H1 (cell line): ENCODE data around the gene RASGEF1C. TPM values are rescaled to one million over a fixed set of nuclear protein-coding genes. Genes with fewer than 3 reads are reported as not detected.

ENCODE experiments used
- CTCF ChIA-PET: fragments of 300-600 bp; sonication (Branson Sonifier 250); formaldehyde crosslinking; loops from one replicate; lab custom pipeline; 2021; ENCODE audit not compliant: partially characterized antibody; lab: Charles Lee
- POLR2A ChIA-PET: fragments of 300-600 bp; sonication (Branson Sonifier 250); formaldehyde crosslinking; loops from one replicate; lab custom pipeline; 2021; ENCODE audit warnings: inconsistent platforms; ENCODE audit not compliant: partially characterized antibody; lab: Charles Lee
- DNase-seq, 2 experiments: peaks; one replicate each; pipeline versions ENCODE4 v3.0.0 to v3.0.0-alpha.2; 2010 to 2022; ENCODE audit warnings: low spot score in 2 of 2, low read depth in 1 of 2, mixed read lengths in 1 of 2
- FAIRE-seq: peaks from 2 replicates; lab custom pipeline; 2011; peaks lifted over from hg19 to GRCh38; lab: Jason Lieb, UNC
- H2AFZ ChIP-seq: 2 replicates; pipeline ENCODE4 v1.8.1; 2012; ENCODE audit warnings: low read length, inconsistent platforms
- H2AK5ac ChIP-seq: 2 replicates; pipeline ENCODE4 v1.6.1; 2013; ENCODE audit warnings: low read depth, low read length
- H2BK120ac ChIP-seq: replicated peaks from 2 replicates; pipeline ENCODE3; 2013; ENCODE audit warnings: low read depth, low read length, inconsistent platforms
- H2BK12ac ChIP-seq: 2 replicates; pipeline ENCODE4 v1.6.1; 2013; ENCODE audit warnings: low read depth, low read length
- H2BK15ac ChIP-seq: 2 replicates; pipeline ENCODE4 v1.6.1; 2013; ENCODE audit warnings: low read length
- H2BK20ac ChIP-seq: 2 replicates; pipeline ENCODE4 v1.6.1; 2013; ENCODE audit warnings: low read length
- H2BK5ac ChIP-seq: 2 replicates; pipeline ENCODE4 v1.6.1; 2013; ENCODE audit warnings: low read depth, low read length
- H3K14ac ChIP-seq: 2 replicates; pipeline ENCODE4 v1.6.1; 2013; ENCODE audit warnings: inconsistent platforms; ENCODE audit not compliant: insufficient read length
- H3K18ac ChIP-seq: 2 replicates; pipeline ENCODE4 v1.6.1; 2013; ENCODE audit warnings: low read length; ENCODE audit errors: extremely low read depth
- H3K23ac ChIP-seq: 2 replicates; pipeline ENCODE4 v1.6.1; 2013; ENCODE audit warnings: inconsistent platforms; ENCODE audit not compliant: insufficient read length
- H3K23me2 ChIP-seq: 2 replicates; pipeline ENCODE4 v1.6.1; 2013; ENCODE audit warnings: low read depth, low read length
- H3K27ac ChIP-seq: 2 replicates; pipeline ENCODE4 v1.6.1; 2011; ENCODE audit warnings: low read depth, low read length, inconsistent platforms
- H3K27me3 ChIP-seq, 4 experiments: replicated peaks in 1 of 4; 1 replicate in 1 of 4; 2 replicates in 3 of 4; pipeline versions ENCODE4 v1.6.1 to v1.8.1; 2011 to 2013; ENCODE audit warnings: low read length in 3 of 4, mild to moderate bottlenecking in 3 of 4, inconsistent platforms in 2 of 4, mixed read lengths in 2 of 4, moderate library complexity in 1 of 4; ENCODE audit not compliant: control insufficient read depth in 3 of 4, insufficient read depth in 3 of 4; ENCODE audit errors: extremely low read depth in 1 of 4
- H3K36me3 ChIP-seq, 4 experiments: 2 replicates each; pipeline versions ENCODE4 v1.6.1 to v1.8.1; 2011 to 2013; ENCODE audit warnings: mild to moderate bottlenecking in 4 of 4, low read length in 3 of 4, moderate library complexity in 2 of 4, control low read depth in 1 of 4, inconsistent platforms in 1 of 4; ENCODE audit not compliant: insufficient read depth in 4 of 4, control insufficient read depth in 2 of 4
- H3K4ac ChIP-seq: replicated peaks from 2 replicates; pipeline ENCODE3; 2013; ENCODE audit warnings: low read length, low read depth, mixed read lengths, inconsistent platforms; ENCODE audit not compliant: insufficient read length
- H3K4me1 ChIP-seq, 4 experiments: replicated peaks in 1 of 4; 1 replicate in 1 of 4; 2 replicates in 3 of 4; pipeline versions ENCODE4 v1.6.1 to v1.8.1; 2011 to 2013; ENCODE audit warnings: low read length in 3 of 4, inconsistent platforms in 2 of 4, mixed read lengths in 1 of 4; ENCODE audit not compliant: insufficient read depth in 4 of 4, control insufficient read depth in 3 of 4
- H3K4me2 ChIP-seq, 2 experiments: 2 replicates each; pipeline versions ENCODE4 v1.6.1 to v1.8.1; 2011 to 2013; ENCODE audit warnings: low read depth in 2 of 2, low read length in 2 of 2, control low read depth in 1 of 2, inconsistent platforms in 1 of 2, mild to moderate bottlenecking in 1 of 2; ENCODE audit not compliant: insufficient read depth in 1 of 2
- H3K4me3 ChIP-seq, 4 experiments: fragments of 200-600, 300-600 bp in 1 of 4; sonication (generic), shearing (Covaris generic), sonication (Bioruptor Twin) in 1 of 4; 2 replicates each; pipeline versions ENCODE4 v1.5.1 to v1.8.1; 2011 to 2016; ENCODE audit warnings: low read length in 4 of 4, low read depth in 3 of 4, control low read depth in 2 of 4, inconsistent platforms in 2 of 4, mild to moderate bottlenecking in 2 of 4, mixed read lengths in 1 of 4, moderate library complexity in 1 of 4; ENCODE audit not compliant: insufficient read depth in 2 of 4; ENCODE audit errors: extremely low read depth in 1 of 4
- H3K56ac ChIP-seq: replicated peaks from 2 replicates; pipeline ENCODE3; 2013; ENCODE audit warnings: low read depth, mild to moderate bottlenecking, mixed read lengths, low read length, inconsistent platforms; ENCODE audit not compliant: insufficient read length
- H3K79me1 ChIP-seq: 2 replicates; pipeline ENCODE4 v1.6.1; 2013; ENCODE audit warnings: low read depth, low read length, control low read depth
- H3K79me2 ChIP-seq, 2 experiments: 2 replicates each; pipeline versions ENCODE4 v1.6.1 to v1.8.1; 2012 to 2013; ENCODE audit warnings: low read length in 2 of 2, mild to moderate bottlenecking in 2 of 2, inconsistent platforms in 1 of 2; ENCODE audit not compliant: insufficient read depth in 2 of 2, control insufficient read depth in 1 of 2
- H3K9ac ChIP-seq, 4 experiments: replicated peaks in 1 of 4; 1 replicate in 1 of 4; 2 replicates in 3 of 4; pipeline versions ENCODE4 v1.6.1 to v1.8.1; 2011 to 2013; ENCODE audit warnings: low read depth in 3 of 4, low read length in 3 of 4, control low read depth in 2 of 4, mild to moderate bottlenecking in 2 of 4, moderate library complexity in 2 of 4, inconsistent platforms in 1 of 4; ENCODE audit errors: extremely low read depth in 1 of 4
- H3K9me3 ChIP-seq, 2 experiments: 2 replicates each; pipeline versions ENCODE4 v1.6.1 to v1.8.1; 2012 to 2013; ENCODE audit warnings: mild to moderate bottlenecking in 2 of 2, moderate library complexity in 2 of 2, control low read depth in 1 of 2, inconsistent platforms in 1 of 2, low read depth in 1 of 2, low read length in 1 of 2, mixed read lengths in 1 of 2; ENCODE audit not compliant: insufficient read depth in 2 of 2
- H4K20me1 ChIP-seq, 2 experiments: replicated peaks in 1 of 2; 2 replicates each; pipeline versions ENCODE3 to v1.8.1; 2011 to 2013; ENCODE audit warnings: inconsistent platforms in 2 of 2, low read length in 2 of 2, mild to moderate bottlenecking in 1 of 2; ENCODE audit not compliant: insufficient read depth in 2 of 2, control insufficient read depth in 1 of 2
- H4K5ac ChIP-seq: 2 replicates; pipeline ENCODE4 v1.6.1; 2013; ENCODE audit warnings: low read length, low read depth, mixed read lengths, inconsistent platforms; ENCODE audit not compliant: insufficient read length
- H4K8ac ChIP-seq: 2 replicates; pipeline ENCODE4 v1.8.0; 2013; ENCODE audit warnings: mild to moderate bottlenecking, moderate library complexity, low read length, inconsistent platforms; ENCODE audit not compliant: insufficient read depth; ENCODE audit errors: extremely low read depth
- H4K91ac ChIP-seq: replicated peaks from 2 replicates; pipeline ENCODE3; 2013; ENCODE audit warnings: low read length, mixed read lengths, inconsistent platforms; ENCODE audit not compliant: insufficient read length
- POLR2AphosphoS5 ChIP-seq: IDR thresholded peaks from 2 replicates; pipeline ENCODE4 v1.6.1; 2011; ENCODE audit warnings: low read depth, low read length
- SP1 ChIP-seq: IDR thresholded peaks from 2 replicates; pipeline ENCODE4 v1.6.1; 2011; ENCODE audit warnings: low read depth, low read length
- YY1 ChIP-seq: IDR thresholded peaks from 2 replicates; pipeline ENCODE4 v1.6.1; 2011; ENCODE audit warnings: low read depth, mild to moderate bottlenecking, low read length
- WGBS, 2 experiments: shearing (Covaris generic) in 1 of 2; methylation state at CpG; one replicate each; pipeline versions ENCODE4 v1.1.6 to v1.1.7; 2013 to 2015; ENCODE audit warnings: low lambda C conversion rate in 2 of 2, mixed read lengths in 2 of 2, inconsistent platforms in 1 of 2, low coverage in 1 of 2, missing lambda C conversion rate in 1 of 2; ENCODE audit not compliant: insufficient replicate concordance in 2 of 2, insufficient coverage in 1 of 2, insufficient read length in 1 of 2; ENCODE audit errors: extremely low coverage in 1 of 2, missing lambda C conversion rate in 1 of 2; 5-methylcytosine and 5-hydroxymethylcytosine counted together
- polyA plus RNA-seq, 7 experiments: library from polyadenylated mRNA; depleted of rRNA in 3 of 7; stranded (reverse) in 5 of 7; unstranded in 2 of 7; fragments of >200 nt in 5 of 7; fragments of 200-250 nt in 2 of 7; gene quantifications; 1 replicate in 5 of 7; 2 replicates in 1 of 7; 4 replicates in 1 of 7; pipeline versions ENCODE4 v1.2.1 to v1.2.3, GENCODE V29; 2011 to 2013; ENCODE audit warnings: missing spikeins in 2 of 7, mixed read lengths in 2 of 7
- total RNA-seq: library from RNA; stranded (reverse); fragmentation: NEBNext Ultra II Directional; extraction: Animal tissue kit (Norgen Biotek cat#: 25700); gene quantifications from 2 replicates; pipeline ENCODE4 v1.2.1, GENCODE V29; 2021

The RASGEF1C gene
- total and polyA plus RNA-seq, 2 of the 8 experiments (the other 6 are each of a cell fraction or from before 2014, with no cell fraction given), result 0.26 to 0.61 TPM

DNA sequence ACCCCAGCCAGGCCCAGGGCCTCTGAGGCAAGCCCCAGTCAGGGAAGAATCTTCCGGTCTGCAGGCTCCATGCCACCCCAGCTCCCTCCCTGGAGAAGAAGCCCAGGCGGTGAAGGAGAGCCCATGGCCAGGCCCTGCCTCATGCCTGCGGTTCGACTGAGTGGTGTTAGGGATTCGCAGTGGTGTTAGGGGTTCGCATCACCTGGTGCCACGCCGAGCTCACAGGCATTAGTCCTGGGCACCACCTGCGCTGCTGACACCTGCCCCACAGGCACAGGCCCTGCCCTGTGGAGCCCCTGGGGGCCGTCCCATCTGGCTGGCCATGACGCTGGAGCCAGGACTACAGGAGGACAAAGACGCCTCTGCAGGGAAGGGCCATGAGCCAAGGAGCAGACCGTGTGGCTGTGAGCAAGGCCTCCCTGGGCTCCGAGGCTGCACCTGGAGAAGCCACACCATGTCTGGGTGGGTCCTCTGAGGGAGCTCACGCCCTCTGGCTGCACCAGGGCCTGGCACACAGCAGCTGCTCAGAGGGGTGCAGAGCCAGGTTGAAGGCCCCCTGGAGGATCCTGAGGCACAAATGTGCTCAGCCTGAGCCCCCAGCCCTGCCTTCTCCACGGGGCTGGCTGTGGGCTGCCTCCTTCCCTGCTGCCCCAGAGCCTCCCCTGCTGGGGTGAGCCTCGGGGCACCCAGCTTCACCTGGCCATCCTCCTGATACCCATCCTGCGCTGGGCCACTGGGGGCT, 109.8 kb downstream of the RASGEF1C start:
- Histone ChIP-seq H3K4me1 (no peaks in the 10 kb centered on the region), H3K14ac (no peak overlapping the region), H3K36me3 (no peaks in the 10 kb centered on the region), H3K27ac (no peak overlapping the region), H2BK15ac (no peak overlapping the region), H4K20me1 (no peaks in the 10 kb centered on the region), H4K5ac (no peak overlapping the region), H4K91ac (no peak overlapping the region), H3K9me3 (0 out of 4 replicates have a peak, but pooled peaks cover 0 to 3% of the 10 kb centered on the region in 2 experiments), H4K8ac (no peak overlapping the region; the same call in 1 of the 2 replicates), H3K56ac (no peak overlapping the region), H3K4ac (no peak overlapping the region), H2AFZ (no peak overlapping the region), H2BK120ac (no peak overlapping the region), H2BK12ac (no peak overlapping the region), H3K4me3 (no peak overlapping the region), H3K23me2 (no peaks in the 10 kb centered on the region), H3K79me1 (no peaks in the 10 kb centered on the region), H3K79me2 (no peaks in the 10 kb centered on the region), H3K23ac (no peak overlapping the region), H3K4me2 (no peak overlapping the region), H2AK5ac (no peak overlapping the region), H3K18ac (no peak overlapping the region; the same call in 1 of the 2 replicates), H3K9ac (no peak overlapping the region), H2BK20ac (no peak overlapping the region), H3K27me3 (no peaks in the 10 kb centered on the region), H2BK5ac (no peak overlapping the region)
- POLR2A ChIA-PET, result interaction anchor here (1.6 kb wide), 1 partner anchor 16 kb away, joined by 4 read pairs; no protein-coding TSS in a partner anchor
- DNase-seq, result no peak
- 90% methylated on average over 17 of the region's 18 CpGs; no CpG with 5 or more reads in 1 of the 2 experiments for WGBS, 2 experiments
- CTCF ChIA-PET, result interaction anchor here (1.0 kb wide), 1 partner anchor 32 kb away, joined by 3 read pairs; no protein-coding TSS in a partner anchor
- FAIRE-seq, result no peak
- no peak for TF ChIP-seq POLR2AphosphoS5
- TF ChIP-seq YY1, result no peak
- TF ChIP-seq SP1, result no peak
